ENCODE results near the gene SPO11. TPM values are rescaled to one million over a fixed set of nuclear protein-coding genes. Genes with fewer than 3 reads are reported as not detected.

SPO11 gene
- total RNA-seq, result not detected in 2 replicates

DNA sequence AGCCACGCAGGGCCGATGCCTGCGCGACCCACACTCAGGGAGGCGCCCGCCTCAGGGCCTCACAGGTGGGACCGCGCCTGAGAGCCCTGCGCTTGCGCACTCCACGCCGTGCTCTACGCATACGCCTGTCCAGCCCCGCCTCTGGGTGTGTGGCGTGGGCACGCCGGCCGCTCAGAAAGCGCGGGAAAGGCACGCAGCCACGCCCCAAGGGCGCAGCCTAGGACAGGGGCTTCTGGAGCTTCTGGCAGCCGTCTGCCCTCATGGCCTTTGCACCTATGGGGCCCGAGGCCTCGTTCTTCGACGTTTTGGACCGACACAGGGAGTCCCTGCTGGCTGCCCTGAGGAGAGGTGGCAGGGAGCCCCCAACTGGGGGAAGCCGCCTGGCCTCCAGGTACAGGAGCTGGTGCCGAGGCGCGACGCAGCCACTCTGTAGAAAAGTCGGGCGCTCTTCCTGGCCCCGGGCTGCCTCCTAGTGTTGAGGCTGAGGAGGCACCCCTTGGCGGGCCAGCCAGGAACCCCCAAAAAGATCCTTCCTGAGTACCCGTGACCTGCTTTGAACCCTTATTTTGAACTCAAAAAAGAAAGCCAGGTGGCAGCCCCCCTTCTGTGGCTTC is at the start of gene SPO11:
TSS of gene SPO11 (plus strand) at position 196 of the 614 bp plus-strand sequence. CDS start at position 261, 65 bp downstream.
- no peak within 1 kb of the TSS for H3K4me3 ChIP-seq (ENCODE audit: low read depth, low read length)
- no peak for DNase-seq (ENCODE audit: low read depth)
- TF ChIP-seq, protein P1, sequence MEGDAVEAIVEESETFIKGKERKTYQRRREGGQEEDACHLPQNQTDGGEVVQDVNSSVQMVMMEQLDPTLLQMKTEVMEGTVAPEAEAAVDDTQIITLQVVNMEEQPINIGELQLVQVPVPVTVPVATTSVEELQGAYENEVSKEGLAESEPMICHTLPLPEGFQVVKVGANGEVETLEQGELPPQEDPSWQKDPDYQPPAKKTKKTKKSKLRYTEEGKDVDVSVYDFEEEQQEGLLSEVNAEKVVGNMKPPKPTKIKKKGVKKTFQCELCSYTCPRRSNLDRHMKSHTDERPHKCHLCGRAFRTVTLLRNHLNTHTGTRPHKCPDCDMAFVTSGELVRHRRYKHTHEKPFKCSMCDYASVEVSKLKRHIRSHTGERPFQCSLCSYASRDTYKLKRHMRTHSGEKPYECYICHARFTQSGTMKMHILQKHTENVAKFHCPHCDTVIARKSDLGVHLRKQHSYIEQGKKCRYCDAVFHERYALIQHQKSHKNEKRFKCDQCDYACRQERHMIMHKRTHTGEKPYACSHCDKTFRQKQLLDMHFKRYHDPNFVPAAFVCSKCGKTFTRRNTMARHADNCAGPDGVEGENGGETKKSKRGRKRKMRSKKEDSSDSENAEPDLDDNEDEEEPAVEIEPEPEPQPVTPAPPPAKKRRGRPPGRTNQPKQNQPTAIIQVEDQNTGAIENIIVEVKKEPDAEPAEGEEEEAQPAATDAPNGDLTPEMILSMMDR (conservative IDR thresholded peaks at IDR 0.05; ENCODE audit: low read depth, low read length), result peak; percentile 30

DNA sequence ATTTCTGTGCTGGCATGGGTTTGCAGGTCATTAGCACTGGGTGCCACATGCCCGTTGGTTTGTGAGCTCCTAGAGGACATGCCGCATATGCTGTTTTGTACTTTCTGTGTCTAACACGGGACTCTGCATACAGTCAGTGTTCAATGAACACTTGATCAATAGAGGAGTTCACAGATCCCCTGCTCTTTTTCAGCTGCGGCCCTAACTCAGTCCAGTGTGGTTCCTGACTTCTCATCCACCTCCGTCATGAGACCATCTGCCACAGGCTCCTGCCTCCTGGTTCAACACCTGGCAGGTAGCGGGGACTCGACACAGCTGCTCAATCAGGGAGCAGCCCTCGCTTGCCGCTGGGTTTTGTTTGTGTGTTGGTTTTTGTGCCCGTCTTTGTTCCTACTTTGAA is 49.4 kb upstream of the SPO11 start:
- no peak for DNase-seq (ENCODE audit: low read depth)
- H3K4me3 ChIP-seq (ENCODE audit: low read depth, low read length), result no peak overlapping the region
- TF ChIP-seq, protein P1 (conservative IDR thresholded peaks at IDR 0.05; ENCODE audit: low read depth, low read length), result no peak

GRCh38 chr20:57281900-57282299 is 47.7 kb upstream of the SPO11 start:
- H3K4me3 ChIP-seq (ENCODE audit: low read depth, low read length), result no peak overlapping the region
- no peak for DNase-seq (ENCODE audit: low read depth)
- TF ChIP-seq, protein P1 (conservative IDR thresholded peaks at IDR 0.05; ENCODE audit: low read depth, low read length), result no peak

GRCh38 chr20:57282670-57283361 is 46.8 kb upstream of the SPO11 start:
- TF ChIP-seq, protein P1 (conservative IDR thresholded peaks at IDR 0.05; ENCODE audit: low read depth, low read length), result no peak
- DNase-seq (ENCODE audit: low read depth), result no peak
- no peak overlapping the region for H3K4me3 ChIP-seq (ENCODE audit: low read depth, low read length)

- no peak for DNase-seq (ENCODE audit: low read depth)
- no peak overlapping the region for H3K4me3 ChIP-seq (ENCODE audit: low read depth, low read length)
- TF ChIP-seq, protein P1 (conservative IDR thresholded peaks at IDR 0.05; ENCODE audit: low read depth, low read length), result no peak
Observed at GRCh38 chr20:57283860-57284259, 45.7 kb upstream of the SPO11 start.

GRCh38 chr20:57287007-57287880 is 42.4 kb upstream of the SPO11 start:
- no peak overlapping the region for H3K4me3 ChIP-seq (ENCODE audit: low read depth, low read length)
- TF ChIP-seq, protein P1 (conservative IDR thresholded peaks at IDR 0.05; ENCODE audit: low read depth, low read length), result no peak
- no peak for DNase-seq (ENCODE audit: low read depth)
